GM21515 (cell line): ENCODE results near the gene ARVCF.

Experiments used
- ATAC-seq: cut with Tn5 transposase; IDR thresholded peaks from one replicate; pipeline ENCODE4 v1.9.1; 2021; ENCODE audit not compliant: unreplicated experiment

Gene ARVCF

DNA sequence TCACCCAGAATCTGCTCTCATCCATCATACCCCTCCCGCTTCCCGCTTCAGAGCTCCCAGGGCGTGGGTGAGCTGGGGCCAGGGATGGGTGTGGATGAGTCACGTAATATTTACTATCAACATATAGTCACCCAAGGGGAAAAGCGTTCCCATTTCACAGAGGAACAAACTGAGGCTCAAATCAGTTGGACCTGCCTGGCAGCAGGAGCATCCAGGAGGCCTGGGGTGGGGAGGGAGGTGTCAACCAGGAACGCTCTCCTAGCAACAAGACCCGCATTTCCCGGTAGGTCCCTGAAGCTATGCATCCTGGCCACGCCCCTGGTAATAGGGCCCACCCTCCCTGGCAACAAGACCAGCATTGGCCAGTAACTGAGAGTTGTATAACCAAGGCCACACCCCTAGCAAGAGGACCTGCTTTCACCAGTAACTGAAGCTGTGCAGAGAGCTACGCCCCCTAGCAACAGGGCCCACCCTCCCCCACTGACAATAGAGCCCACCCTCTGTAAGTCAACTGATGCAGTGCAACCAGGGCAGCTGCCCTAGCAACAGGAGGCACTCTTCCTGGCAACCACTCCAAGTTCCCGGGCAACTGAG lies 42.3 kb downstream of the ARVCF start:
- no peak for ATAC-seq

DNA sequence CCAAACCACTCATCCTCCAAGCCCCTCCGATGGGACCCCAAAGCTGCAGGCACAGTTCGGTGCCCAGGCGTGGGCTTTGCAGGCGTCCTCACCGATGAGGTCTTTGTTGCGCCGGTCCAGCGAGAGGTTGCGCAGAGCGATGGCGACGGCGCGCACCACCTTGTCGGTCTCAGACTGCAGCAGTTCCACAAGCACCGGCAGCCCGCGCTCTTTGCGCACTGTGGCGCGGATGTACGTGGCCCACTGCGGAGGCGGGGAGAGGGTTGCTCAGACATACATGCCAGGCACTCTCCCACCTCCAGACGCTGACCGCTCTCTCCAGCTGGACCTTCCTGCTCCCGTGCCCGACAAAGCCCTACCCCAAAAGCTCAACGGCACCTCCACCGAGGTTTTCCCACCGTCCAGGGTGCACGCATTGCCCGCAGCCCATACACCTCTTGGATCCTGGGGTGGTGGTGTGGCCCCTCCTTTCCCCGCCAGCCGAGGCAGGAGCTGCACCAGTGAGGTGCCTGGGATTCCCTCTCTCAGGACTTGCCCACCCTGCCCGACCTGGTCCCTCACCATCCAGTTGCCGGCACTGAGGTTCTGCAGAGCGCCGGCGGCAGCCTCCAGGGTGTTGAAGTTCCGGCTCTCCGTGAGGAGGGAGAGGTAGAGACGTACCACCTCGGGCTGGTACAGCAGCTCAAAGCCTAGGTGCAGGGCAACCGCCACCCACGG lies 42.9 kb downstream of the ARVCF start:
- no peak for ATAC-seq

DNA sequence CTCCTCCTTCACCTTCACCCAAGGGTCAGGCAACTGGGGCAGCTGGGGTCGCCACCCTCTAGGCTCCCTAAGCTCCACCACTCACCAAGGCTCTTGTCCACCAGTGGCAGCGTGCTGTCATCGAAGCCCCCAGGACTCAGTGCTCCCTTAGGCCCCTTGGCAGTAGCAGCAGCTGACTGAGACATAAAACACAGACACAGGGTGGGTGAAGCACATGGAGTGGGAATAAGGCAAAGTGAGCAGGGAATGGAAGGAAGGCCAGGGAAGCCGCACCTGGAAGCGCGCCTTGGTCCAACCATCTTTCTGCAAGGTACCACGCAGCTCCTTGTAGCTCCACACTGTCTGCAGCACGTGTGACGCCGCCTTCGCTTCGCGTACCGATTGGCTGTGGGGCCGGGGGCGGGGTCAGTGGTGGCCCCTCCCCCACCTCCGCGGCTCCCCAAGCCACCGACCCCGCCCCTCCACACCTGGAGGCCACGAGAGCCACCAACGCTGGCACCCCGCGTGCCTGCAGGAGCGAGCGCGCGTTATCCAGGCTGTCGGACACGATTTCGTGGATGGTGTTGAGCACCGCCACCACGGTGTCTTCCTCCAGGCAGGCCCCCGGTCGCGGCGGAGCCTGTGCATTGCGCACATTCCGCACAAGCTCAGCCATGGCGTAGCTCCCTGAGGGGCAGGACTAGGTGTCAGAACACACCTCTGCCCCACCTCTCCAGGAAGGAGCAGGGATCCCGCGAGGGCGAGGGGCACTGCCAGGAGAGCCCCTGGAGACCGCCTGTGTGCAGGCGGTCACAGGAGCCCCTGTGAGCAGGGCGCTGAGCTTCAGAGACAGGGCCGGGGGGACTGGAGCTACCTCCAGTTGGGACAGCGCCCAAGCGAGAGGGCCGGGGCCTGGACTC lies 43.7 kb downstream of the ARVCF start:
- ATAC-seq, result no peak

GRCh38 chr22:19972251-19972650 lies 44.4 kb downstream of the ARVCF start:
- no peak for ATAC-seq

DNA sequence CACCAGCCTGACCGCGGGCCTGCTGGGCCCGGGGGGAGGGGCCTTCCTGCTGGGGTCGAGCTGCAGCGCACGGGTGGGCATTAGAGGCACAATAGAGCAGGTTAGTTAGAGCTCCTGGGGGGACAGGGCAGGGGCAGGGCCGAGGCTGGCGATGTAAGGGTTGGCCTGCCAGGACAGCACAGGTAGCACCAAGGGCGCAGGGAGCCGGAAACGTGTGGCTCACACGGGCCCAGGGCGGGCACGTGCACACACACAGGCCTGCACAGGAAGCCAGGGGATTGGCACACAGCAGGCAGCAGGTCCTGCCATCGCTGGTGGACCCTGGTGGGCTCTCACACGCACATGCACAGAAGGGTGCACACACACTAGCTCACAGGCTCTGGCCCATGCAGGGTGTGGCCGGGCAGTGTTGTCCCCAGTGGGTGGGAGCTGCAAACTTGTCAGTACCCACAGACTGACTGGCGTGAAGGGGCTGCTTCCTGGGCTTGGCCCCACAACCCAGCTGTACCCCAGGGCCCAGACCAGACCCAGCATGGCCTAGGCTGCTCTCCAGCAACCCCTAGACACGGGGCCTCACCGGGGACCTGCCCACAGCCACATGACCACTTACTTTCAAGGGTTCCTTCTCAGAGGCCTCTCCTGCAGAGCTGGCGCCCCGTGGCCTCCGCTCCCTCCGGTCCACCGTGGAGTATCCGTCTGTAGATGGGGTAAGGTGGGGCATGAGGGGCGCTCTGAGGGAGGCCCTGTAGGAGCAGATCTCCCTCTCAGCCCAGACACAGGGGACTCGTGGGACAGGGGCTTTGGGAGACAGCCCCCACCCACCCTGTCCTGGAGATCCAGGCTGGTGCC lies 45.1 kb downstream of the ARVCF start:
- no peak for ATAC-seq

DNA sequence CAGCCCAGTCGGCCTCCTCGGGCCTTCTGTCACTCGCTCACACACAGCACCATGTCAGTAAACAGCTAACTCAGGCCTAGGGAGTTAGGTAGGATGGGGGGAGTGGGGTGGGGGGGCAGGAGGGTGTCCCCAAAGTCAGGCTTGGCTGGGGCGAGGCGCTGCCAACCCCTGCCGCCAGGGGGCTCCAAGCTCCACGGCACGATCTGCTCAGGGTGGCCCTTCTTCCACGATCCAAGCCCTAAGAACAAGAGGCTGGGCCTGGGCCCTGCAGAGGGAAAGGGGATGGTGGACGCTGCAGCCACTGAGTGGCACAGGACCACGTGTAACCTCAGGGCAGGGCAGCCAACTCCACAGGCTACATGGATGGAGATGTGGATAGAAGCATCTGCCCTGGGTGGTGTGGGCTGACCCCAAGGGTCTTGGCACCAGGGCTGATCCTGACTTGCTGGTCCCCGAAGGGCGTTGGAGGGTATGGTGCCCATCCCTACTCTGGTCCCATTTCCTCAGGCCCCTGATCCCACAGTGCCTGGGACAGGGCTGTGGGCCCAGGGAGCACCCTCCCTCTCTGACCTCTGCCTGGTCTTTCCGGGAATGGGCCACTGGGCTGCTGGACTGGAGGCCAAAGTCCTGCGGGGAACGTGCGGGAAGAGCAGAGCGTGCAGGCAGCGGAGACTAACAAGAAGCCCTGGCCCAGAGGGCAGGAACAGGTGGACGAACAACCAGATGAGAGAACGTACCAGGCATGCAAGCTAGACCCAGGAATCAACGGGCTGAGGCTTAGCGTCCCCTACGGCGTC lies 45.9 kb downstream of the ARVCF start:
- ATAC-seq, result no peak

DNA sequence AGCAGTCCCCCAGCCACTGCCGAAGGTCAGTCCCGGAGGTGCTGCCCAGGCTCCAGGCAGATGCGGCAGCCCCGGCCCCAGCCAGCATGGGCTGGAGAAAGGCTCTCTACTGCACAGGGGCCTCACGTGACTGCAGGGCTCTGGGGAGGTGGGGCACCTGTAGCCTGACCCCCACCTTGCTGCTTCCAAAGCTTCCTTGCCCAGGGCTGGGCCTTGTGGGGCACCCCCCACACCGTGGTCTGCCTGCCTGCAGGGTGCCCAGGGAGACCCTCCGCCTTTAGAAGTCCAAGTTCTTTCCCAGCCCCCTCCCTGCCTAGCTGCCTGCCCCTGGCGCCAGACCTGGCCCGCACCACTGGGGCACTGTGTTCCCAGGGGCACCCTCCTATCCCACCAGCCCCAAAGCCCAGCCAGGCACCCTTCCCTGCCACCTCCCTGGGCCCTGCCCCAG lies 46.6 kb downstream of the ARVCF start:
- no peak for ATAC-seq

- ATAC-seq, result no peak
Measured at GRCh38 chr22:19969141-19969928, 47.3 kb downstream of the ARVCF start.

GRCh38 chr22:19968450-19968891 lies 48.2 kb downstream of the ARVCF start:
- no peak for ATAC-seq

DNA sequence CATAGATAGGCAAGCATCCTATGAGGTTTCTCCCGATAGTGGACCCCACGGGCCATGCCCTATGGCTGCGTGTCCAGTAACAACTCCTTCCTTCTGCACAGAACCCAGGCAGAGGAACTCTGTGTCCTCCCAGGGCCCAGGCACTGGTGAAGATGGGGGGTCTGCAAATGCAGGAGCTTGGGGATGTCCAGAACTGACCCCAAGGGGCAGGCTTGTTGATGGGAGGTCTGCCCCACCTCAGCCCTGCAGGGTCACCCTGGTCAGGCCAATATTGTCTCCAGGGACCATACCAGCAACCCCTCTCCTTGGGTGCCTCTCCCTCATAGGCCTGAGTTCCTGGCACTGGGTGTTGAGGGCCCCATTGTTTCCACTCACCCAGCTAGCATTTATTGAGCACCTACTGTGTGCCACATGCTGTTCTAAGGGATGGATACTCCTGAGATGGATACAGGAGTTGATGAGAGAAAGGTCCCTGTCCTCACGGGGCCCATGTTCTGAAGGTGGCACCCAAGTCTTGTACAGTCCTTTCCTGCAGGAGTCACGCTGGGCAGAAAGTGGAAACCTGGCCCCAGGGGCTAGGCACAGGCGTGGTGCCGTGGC lies 48.7 kb downstream of the ARVCF start:
- no peak for ATAC-seq

DNA sequence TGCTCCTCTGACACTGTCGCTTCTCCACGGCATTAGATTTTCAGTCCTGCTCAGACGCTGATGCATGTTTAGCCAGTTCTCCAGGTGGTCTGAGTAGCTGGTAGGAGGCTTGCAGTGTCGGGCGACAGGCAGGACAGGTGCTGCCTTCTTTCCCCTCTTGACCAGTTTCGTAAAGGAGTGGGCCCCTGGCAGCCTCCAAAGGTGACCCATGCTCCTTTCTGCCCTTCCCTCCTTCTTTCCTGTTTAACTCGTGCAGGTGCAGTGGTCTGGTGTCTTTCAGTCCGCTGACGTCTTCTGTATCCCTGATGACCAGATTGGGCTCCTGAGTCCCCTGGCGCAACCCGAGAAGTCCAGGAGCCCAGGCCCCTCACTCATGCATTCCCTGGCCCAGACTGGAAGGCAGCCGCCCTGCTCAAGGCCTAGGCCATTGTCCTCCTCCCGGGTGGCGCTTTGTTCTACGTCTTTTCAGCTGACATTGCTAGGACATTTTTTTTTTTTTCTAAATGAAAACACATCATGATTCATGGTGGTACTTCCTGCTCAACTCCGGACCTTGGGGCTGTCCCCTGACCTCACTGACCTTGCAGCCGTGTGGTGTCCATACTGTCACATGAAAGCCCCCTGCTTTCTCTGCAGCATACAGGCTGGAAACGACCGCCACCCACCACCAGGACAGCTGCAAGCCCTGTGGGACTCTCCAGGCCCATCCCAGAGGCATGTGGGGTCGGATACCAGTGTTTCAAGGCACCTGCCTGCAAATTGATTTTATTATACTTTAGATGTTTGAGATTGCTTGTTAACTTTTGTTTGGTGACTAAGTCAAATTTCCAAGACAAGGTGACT lies 49.5 kb downstream of the ARVCF start:
- ATAC-seq, result no peak

- ATAC-seq, result no peak
Measured at GRCh38 chr22:19965771-19966709, 50.6 kb downstream of the ARVCF start.

DNA sequence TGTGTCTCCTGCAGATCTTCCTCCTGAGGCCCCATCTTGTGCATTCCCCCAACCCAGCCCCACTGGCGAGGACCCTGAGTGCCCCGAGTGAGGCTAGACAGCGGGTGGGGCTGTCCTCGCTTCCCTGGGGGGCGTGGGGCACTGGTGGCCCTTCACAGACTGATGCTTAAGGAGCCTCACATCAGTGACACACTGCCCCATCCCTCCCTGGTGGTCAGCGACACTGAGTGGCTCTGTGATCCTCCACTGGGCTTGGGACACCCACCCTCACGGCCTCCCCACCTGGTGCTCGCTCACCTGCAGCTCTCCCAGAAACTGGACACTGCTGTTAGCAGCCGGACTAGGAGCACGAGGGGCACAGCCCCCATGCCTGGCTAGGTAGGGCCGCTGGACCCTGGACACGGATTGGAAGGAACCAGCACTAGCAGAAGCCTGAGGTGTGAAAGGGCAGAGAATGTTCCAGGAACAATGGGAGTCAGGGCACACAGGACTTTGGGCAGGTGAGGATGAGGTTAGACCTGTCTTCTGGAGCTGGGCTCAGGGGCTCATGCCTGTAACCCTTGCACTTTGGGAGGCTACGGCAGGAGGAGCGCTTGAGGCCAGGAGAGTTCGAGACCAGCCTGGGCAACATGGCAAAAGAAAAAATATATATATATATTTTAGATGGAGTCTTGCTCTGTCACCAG lies 51.8 kb downstream of the ARVCF start:
- ATAC-seq, result no peak

- no peak for ATAC-seq
Measured at GRCh38 chr22:19963863-19964642, 52.6 kb downstream of the ARVCF start.
